HEK293 (cell line): ENCODE results near the gene SLC27A2.

Experiments used
- CTCF ChIA-PET: fragments of 350-600 bp; formaldehyde crosslinking; extraction: SDS; loops from one replicate; lab custom pipeline; 2021; ENCODE audit warnings: antibody characterized with exemption; lab: Yijun Ruan, JAX
- POLR2A ChIA-PET: fragments of 300-600 bp; formaldehyde crosslinking; extraction: SDS; loops from one replicate; lab custom pipeline; 2020; ENCODE audit warnings: antibody characterized with exemption, inconsistent platforms; lab: Yijun Ruan, JAX
- H3K27ac ChIP-seq: fragments of 200-500 bp; sonication (Bioruptor generic); 2 replicates; pipeline ENCODE4 v1.5.1; 2014; ENCODE audit warnings: low read depth, low read length, control low read depth, inconsistent platforms; ENCODE audit errors: extremely low read depth
- H3K36me3 ChIP-seq, 2 experiments: fragments of 200-500 bp in 1 of 2; sonication (Bioruptor generic) in 1 of 2; 1 replicate in 1 of 2; 2 replicates in 1 of 2; pipeline ENCODE4 v1.5.1; 2014 to 2017; ENCODE audit warnings: inconsistent platforms in 2 of 2, low read length in 2 of 2; ENCODE audit not compliant: control insufficient read depth in 2 of 2, insufficient read depth in 1 of 2
- H3K4me1 ChIP-seq: fragments of 200-500 bp; sonication (Bioruptor generic); 2 replicates; pipeline ENCODE4 v1.5.1; 2014; ENCODE audit warnings: mild to moderate bottlenecking, low read length, inconsistent platforms; ENCODE audit not compliant: control insufficient read depth, insufficient read depth
- H3K4me3 ChIP-seq: 2 replicates; pipeline ENCODE4 v1.5.1; 2011; ENCODE audit warnings: low read depth, mild to moderate bottlenecking, control low read depth, low read length, moderate library complexity
- H3K9me3 ChIP-seq: fragments of 200-500 bp; sonication (Bioruptor generic); 2 replicates; pipeline ENCODE4 v1.5.1; 2014; ENCODE audit warnings: low read depth, low read length, inconsistent platforms; ENCODE audit not compliant: control insufficient read depth, insufficient read depth
- EGR2 ChIP-seq: fragments of 450-650 bp; formaldehyde crosslinking; IDR thresholded peaks from 2 replicates; pipeline ENCODE4 v1.5.1; 2016; ENCODE audit warnings: low read depth, missing biosample characterization, missing genetic modification characterization
- GLI4 ChIP-seq: fragments of 450-650 bp; formaldehyde crosslinking; IDR thresholded peaks from 2 replicates; pipeline ENCODE4 v1.5.1; 2016; ENCODE audit warnings: missing biosample characterization, missing genetic modification characterization
- PBX3 ChIP-seq: sonication (generic); formaldehyde crosslinking; IDR thresholded peaks from 2 replicates; pipeline ENCODE4 v1.8.1; 2022; ENCODE audit warnings: mild to moderate bottlenecking, moderate library complexity, missing genetic modification reagents
- SCRT2 ChIP-seq: fragments of 450-650 bp; formaldehyde crosslinking; IDR thresholded peaks from 2 replicates; pipeline ENCODE4 v1.5.1; 2016; ENCODE audit warnings: missing biosample characterization, missing genetic modification characterization
- TRIM28 ChIP-seq: IDR thresholded peaks from 2 replicates; pipeline ENCODE4 v1.6.1; 2011; ENCODE audit warnings: low read length, control low read depth, borderline replicate concordance
- WT1 ChIP-seq: fragments of 450-650 bp; formaldehyde crosslinking; IDR thresholded peaks from 2 replicates; pipeline ENCODE4 v1.5.1; 2016; ENCODE audit warnings: missing biosample characterization, missing genetic modification characterization
- YY2 ChIP-seq: fragments of 450-650 bp; formaldehyde crosslinking; IDR thresholded peaks from 2 replicates; pipeline ENCODE4 v1.5.1; 2016; ENCODE audit warnings: missing biosample characterization, missing genetic modification characterization
- ZBTB17 ChIP-seq: fragments of 450-650 bp; formaldehyde crosslinking; IDR thresholded peaks from 2 replicates; pipeline ENCODE4 v1.5.1; 2016; ENCODE audit warnings: missing biosample characterization, missing genetic modification characterization
- ZFP37 ChIP-seq: fragments of 450-650 bp; formaldehyde crosslinking; IDR thresholded peaks from 2 replicates; pipeline ENCODE4 v1.5.1; 2016; ENCODE audit warnings: missing biosample characterization, missing genetic modification characterization
- ZIC2 ChIP-seq: fragments of 450-650 bp; formaldehyde crosslinking; IDR thresholded peaks from 2 replicates; pipeline ENCODE4 v1.5.1; 2016; ENCODE audit warnings: missing biosample characterization, missing genetic modification characterization
- ZNF2 ChIP-seq: fragments of 450-650 bp; formaldehyde crosslinking; IDR thresholded peaks from 2 replicates; pipeline ENCODE4 v1.5.1; 2016; ENCODE audit warnings: missing biosample characterization, missing genetic modification characterization
- ZNF202 ChIP-seq: fragments of 450-650 bp; formaldehyde crosslinking; IDR thresholded peaks from 2 replicates; pipeline ENCODE4 v1.5.1; 2016; ENCODE audit warnings: missing biosample characterization, missing genetic modification characterization, borderline replicate concordance
- ZNF221 ChIP-seq: fragments of 450-650 bp; formaldehyde crosslinking; IDR thresholded peaks from 2 replicates; pipeline ENCODE4 v1.5.1; 2017; ENCODE audit warnings: missing biosample characterization, missing genetic modification characterization, borderline replicate concordance
- ZNF274 ChIP-seq, 2 experiments: fragments of 200-500 bp in 1 of 2; fragments of 450-650 bp in 1 of 2; sonication (Bioruptor generic) in 1 of 2; formaldehyde crosslinking in 1 of 2; IDR thresholded peaks; 2 replicates each; pipeline versions ENCODE4 v1.5.1 to v1.6.1; 2014 to 2016; ENCODE audit warnings: borderline replicate concordance in 1 of 2, inconsistent platforms in 1 of 2, low read length in 1 of 2, missing biosample characterization in 1 of 2, missing genetic modification characterization in 1 of 2
- ZNF302 ChIP-seq: fragments of 450-650 bp; formaldehyde crosslinking; IDR thresholded peaks from 2 replicates; pipeline ENCODE4 v1.5.1; 2016; ENCODE audit warnings: missing biosample characterization, missing genetic modification characterization, low read depth
- ZNF404 ChIP-seq: fragments of 450-650 bp; formaldehyde crosslinking; IDR thresholded peaks from 2 replicates; pipeline ENCODE4 v1.5.1; 2017; ENCODE audit warnings: missing biosample characterization, missing genetic modification characterization
- ZNF423 ChIP-seq: fragments of 450-650 bp; formaldehyde crosslinking; IDR thresholded peaks from 2 replicates; pipeline ENCODE4 v1.5.1; 2016; ENCODE audit warnings: missing biosample characterization, missing genetic modification characterization
- ZNF514 ChIP-seq: fragments of 450-650 bp; formaldehyde crosslinking; IDR thresholded peaks from 2 replicates; pipeline ENCODE4 v1.5.1; 2016; ENCODE audit warnings: missing biosample characterization, missing genetic modification characterization
- ZNF544 ChIP-seq: fragments of 450-650 bp; formaldehyde crosslinking; IDR thresholded peaks from 2 replicates; pipeline ENCODE4 v1.5.0; 2017; ENCODE audit warnings: missing biosample characterization, missing genetic modification characterization
- ZNF548 ChIP-seq: fragments of 450-650 bp; formaldehyde crosslinking; IDR thresholded peaks from 2 replicates; pipeline ENCODE4 v1.5.1; 2016; ENCODE audit warnings: missing biosample characterization, missing genetic modification characterization
- ZNF621 ChIP-seq: fragments of 450-650 bp; formaldehyde crosslinking; IDR thresholded peaks from 2 replicates; pipeline ENCODE4 v1.5.1; 2017; ENCODE audit warnings: missing biosample characterization, missing genetic modification characterization
- ZNF624 ChIP-seq: fragments of 450-650 bp; formaldehyde crosslinking; IDR thresholded peaks from 2 replicates; pipeline ENCODE4 v1.5.1; 2017; ENCODE audit warnings: missing biosample characterization, missing genetic modification characterization
- ZNF707 ChIP-seq: fragments of 450-650 bp; formaldehyde crosslinking; IDR thresholded peaks from 2 replicates; pipeline ENCODE4 v1.5.1; 2016; ENCODE audit warnings: missing biosample characterization, missing genetic modification characterization
- ZNF768 ChIP-seq: fragments of 450-650 bp; formaldehyde crosslinking; IDR thresholded peaks from 2 replicates; pipeline ENCODE4 v1.5.1; 2018; ENCODE audit warnings: missing biosample characterization, mild to moderate bottlenecking, missing genetic modification characterization
- TF ChIP-seq, protein P1 (sequence below): fragments of 450-650 bp; formaldehyde crosslinking; IDR thresholded peaks from 2 replicates; pipeline ENCODE4 v1.5.1; 2016; ENCODE audit warnings: missing biosample characterization, missing genetic modification characterization
- TF ChIP-seq, protein P2 (sequence below): fragments of 450-650 bp; formaldehyde crosslinking; conservative IDR thresholded peaks from 2 replicates; pipeline ENCODE4 v1.5.1; 2016; ENCODE audit warnings: low read depth, missing biosample characterization, missing genetic modification characterization

The SLC27A2 gene

DNA sequence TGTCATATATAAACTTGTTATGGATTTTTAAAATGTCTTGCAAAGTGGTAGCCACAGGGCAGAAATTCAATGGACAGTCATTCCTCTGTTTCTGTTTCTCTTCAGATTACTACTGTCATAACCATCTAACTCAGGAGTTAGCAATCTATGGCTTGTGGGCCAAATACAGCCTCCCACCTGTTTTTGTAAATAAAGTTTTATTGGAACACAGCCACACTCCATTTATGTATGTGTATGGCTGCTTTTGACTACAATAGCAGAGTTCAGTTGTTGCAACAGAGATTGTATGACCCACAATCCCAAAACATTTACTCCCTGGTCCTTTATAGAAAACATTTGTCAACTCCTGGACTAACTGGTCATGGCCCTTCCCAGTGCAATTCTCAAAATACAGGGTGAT is 20.0 kb downstream of the SLC27A2 start:
- no peak for TF ChIP-seq TRIM28
- no peak for TF ChIP-seq ZFP37
- TF ChIP-seq ZIC2 (tag by site-specific recombination): no peak
- TF ChIP-seq ZNF2 (tag by site-specific recombination): no peak
- H3K4me1 ChIP-seq: no peaks in the 10 kb centered on the region
- ChIA-PET POLR2A (no interaction called here), CTCF (no interaction called here)
- peaks cover 0 to 12% of the 10 kb centered on the region in 2 experiments; a peak in 2 of 3 replicates for H3K36me3 ChIP-seq
- no peak overlapping the region for H3K27ac ChIP-seq
- no peak overlapping the region for H3K4me3 ChIP-seq
- H3K9me3 ChIP-seq: no peaks in the 10 kb centered on the region

DNA sequence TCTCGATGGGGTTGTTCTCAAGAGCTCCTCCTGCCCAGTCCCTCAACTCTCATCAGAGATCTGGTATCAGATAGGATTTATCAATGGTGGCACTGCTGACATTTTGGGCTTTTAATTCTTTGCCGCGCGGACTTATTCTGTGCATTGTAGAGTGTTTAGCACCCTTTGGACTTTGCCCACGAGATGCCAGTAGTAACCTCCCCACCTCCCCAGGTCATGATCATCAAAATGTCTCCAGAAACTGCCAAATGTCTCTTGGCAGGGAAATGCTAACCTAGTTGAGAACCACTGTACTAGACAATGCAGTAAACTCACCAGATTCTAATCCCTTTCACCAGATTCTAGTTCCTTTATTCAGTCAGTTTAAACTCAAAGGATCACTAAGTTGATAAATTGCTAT is 24.0 kb downstream of the SLC27A2 start:
- no peaks in the 10 kb centered on the region for H3K4me1 ChIP-seq
- peaks cover 3 to 12% of the 10 kb centered on the region in 2 experiments; a peak in 2 of 3 replicates for H3K36me3 ChIP-seq
- TF ChIP-seq ZFP37: no peak
- no peak for TF ChIP-seq ZNF302 (tag by site-specific recombination)
- TF ChIP-seq ZNF423: no peak
- no peak for TF ChIP-seq ZNF768
- no peak for TF ChIP-seq ZNF707
- TF ChIP-seq ZNF274 (IDR thresholded peaks at IDR 0.05; ENCODE audit: low read length): no peak
- TF ChIP-seq ZNF274 (tag by site-specific recombination; IDR thresholded peaks at IDR 0.05; ENCODE audit: borderline replicate concordance): no peak
- TF ChIP-seq ZNF221: no peak
- TF ChIP-seq PBX3 (CRISPR knock-in tag): no peak
- TF ChIP-seq WT1: no peak
- no peak for TF ChIP-seq ZNF404 (tag by site-specific recombination)
- TF ChIP-seq ZNF621: no peak
- no peak for TF ChIP-seq GLI4 (tag by site-specific recombination)
- TF ChIP-seq EGR2 (tag by site-specific recombination): no peak
- TF ChIP-seq YY2 (tag by site-specific recombination): no peak
- TF ChIP-seq, protein P1, sequence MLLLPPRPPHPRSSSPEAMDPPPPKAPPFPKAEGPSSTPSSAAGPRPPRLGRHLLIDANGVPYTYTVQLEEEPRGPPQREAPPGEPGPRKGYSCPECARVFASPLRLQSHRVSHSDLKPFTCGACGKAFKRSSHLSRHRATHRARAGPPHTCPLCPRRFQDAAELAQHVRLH (tag by site-specific recombination): no peak
- H3K27ac ChIP-seq: no peak overlapping the region
- ChIA-PET CTCF (no interaction called here), POLR2A (no interaction called here)
- no peak overlapping the region for H3K4me3 ChIP-seq
- no peaks in the 10 kb centered on the region for H3K9me3 ChIP-seq

DNA sequence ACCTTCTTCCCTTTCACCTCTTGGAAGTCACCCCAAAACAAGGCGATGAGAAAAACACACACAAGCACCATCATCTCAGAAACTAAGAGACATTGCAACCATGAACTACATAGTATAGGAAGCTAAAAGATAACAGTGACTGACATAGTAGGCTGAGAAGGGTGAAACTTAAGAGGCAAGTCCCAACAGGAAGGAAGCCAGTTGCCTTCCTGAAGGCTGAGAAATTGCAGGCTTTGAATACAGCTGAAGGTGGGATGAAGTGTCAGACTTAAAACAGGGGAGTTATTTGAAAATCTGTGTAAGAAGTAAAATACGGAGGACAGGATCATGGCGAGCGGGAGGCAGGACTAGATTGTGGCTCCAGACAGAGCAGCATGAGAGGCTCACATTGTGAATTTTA is 27.8 kb downstream of the SLC27A2 start:
- CTCF ChIA-PET: no interaction called here
- Histone ChIP-seq H3K36me3 (peaks cover 3 to 9% of the 10 kb centered on the region in 2 experiments; a peak in 2 of 3 replicates), H3K4me3 (no peak overlapping the region), H3K4me1 (no peaks in the 10 kb centered on the region), H3K27ac (no peak overlapping the region), H3K9me3 (no peaks in the 10 kb centered on the region)
- TF ChIP-seq, protein P2, sequence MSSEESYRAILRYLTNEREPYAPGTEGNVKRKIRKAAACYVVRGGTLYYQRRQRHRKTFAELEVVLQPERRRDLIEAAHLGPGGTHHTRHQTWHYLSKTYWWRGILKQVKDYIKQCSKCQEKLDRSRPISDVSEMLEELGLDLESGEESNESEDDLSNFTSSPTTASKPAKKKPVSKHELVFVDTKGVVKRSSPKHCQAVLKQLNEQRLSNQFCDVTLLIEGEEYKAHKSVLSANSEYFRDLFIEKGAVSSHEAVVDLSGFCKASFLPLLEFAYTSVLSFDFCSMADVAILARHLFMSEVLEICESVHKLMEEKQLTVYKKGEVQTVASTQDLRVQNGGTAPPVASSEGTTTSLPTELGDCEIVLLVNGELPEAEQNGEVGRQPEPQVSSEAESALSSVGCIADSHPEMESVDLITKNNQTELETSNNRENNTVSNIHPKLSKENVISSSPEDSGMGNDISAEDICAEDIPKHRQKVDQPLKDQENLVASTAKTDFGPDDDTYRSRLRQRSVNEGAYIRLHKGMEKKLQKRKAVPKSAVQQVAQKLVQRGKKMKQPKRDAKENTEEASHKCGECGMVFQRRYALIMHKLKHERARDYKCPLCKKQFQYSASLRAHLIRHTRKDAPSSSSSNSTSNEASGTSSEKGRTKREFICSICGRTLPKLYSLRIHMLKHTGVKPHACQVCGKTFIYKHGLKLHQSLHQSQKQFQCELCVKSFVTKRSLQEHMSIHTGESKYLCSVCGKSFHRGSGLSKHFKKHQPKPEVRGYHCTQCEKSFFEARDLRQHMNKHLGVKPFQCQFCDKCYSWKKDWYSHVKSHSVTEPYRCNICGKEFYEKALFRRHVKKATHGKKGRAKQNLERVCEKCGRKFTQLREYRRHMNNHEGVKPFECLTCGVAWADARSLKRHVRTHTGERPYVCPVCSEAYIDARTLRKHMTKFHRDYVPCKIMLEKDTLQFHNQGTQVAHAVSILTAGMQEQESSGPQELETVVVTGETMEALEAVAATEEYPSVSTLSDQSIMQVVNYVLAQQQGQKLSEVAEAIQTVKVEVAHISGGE (tag by site-specific recombination): no peak
- TF ChIP-seq ZNF548 (tag by site-specific recombination) (no peak), ZNF202 (tag by site-specific recombination) (no peak), SCRT2 (tag by site-specific recombination) (no peak), ZNF404 (tag by site-specific recombination) (no peak), ZNF514 (no peak), ZFP37 (no peak), ZNF768 (no peak), ZBTB17 (tag by site-specific recombination) (no peak), ZNF544 (tag by site-specific recombination) (no peak), ZNF624 (tag by site-specific recombination) (no peak)
- POLR2A ChIA-PET: no interaction called here
